ENCODE data around the gene ATL2.
A peak's percentile ranks its signal among the peaks of the same experiment; 100 is the strongest.
"Not testable (repeated sequence)": the region's sequence is repeated elsewhere in the genome, so short reads cannot be mapped to it uniquely, and the experiment has no call there.

ATL2 gene

GRCh38 chr2:38377050-38377828 is at the start of gene ATL2:
ATL2 (minus strand) TSS chr2:38377273; CDS start chr2:38377260, 13 bp downstream.
- DNase-seq: peak; percentile 95

- no peak for DNase-seq
Observed at GRCh38 chr2:38423763-38424162, 46.7 kb upstream of the ATL2 start.

GRCh38 chr2:38421274-38422056 is 44.4 kb upstream of the ATL2 start:
- no peak for DNase-seq

GRCh38 chr2:38419499-38419898 is 42.4 kb upstream of the ATL2 start:
- no peak for DNase-seq

- DNase-seq: no peak
Observed at GRCh38 chr2:38418735-38419134, 41.7 kb upstream of the ATL2 start.

- DNase-seq: no peak
Observed at GRCh38 chr2:38417745-38418689, 40.9 kb upstream of the ATL2 start.

- no peak for DNase-seq
Observed at GRCh38 chr2:38416296-38417036, 39.4 kb upstream of the ATL2 start.

GRCh38 chr2:38415728-38416291 is 38.7 kb upstream of the ATL2 start:
- DNase-seq: no peak

GRCh38 chr2:38415023-38415422 is 38.0 kb upstream of the ATL2 start:
- no peak for DNase-seq

GRCh38 chr2:38412235-38412871 is 35.3 kb upstream of the ATL2 start:
- not testable (repeated sequence) for DNase-seq

- peak; percentile 52 for DNase-seq
Observed at GRCh38 chr2:38409156-38410102, 32.4 kb upstream of the ATL2 start.

GRCh38 chr2:38407111-38407682 is 30.1 kb upstream of the ATL2 start:
- DNase-seq: no peak

- no peak for DNase-seq
Observed at GRCh38 chr2:38406597-38407110, 29.6 kb upstream of the ATL2 start.

- DNase-seq: no peak
Observed at GRCh38 chr2:38405917-38406596, 29.0 kb upstream of the ATL2 start.

- no peak for DNase-seq
Observed at GRCh38 chr2:38400513-38400912, 23.4 kb upstream of the ATL2 start.

- no peak for DNase-seq
Observed at GRCh38 chr2:38398739-38399138, 21.7 kb upstream of the ATL2 start.

GRCh38 chr2:38394903-38395341 is 17.8 kb upstream of the ATL2 start:
- no peak for DNase-seq

- no peak for DNase-seq
Observed at GRCh38 chr2:38394041-38394440, 17.0 kb upstream of the ATL2 start.

GRCh38 chr2:38390947-38391346 is 13.9 kb upstream of the ATL2 start:
- no peak for DNase-seq

Measured in RPMI8226 (cell line).